Erythroblast (primary cell): ENCODE results near the gene NUDT21.

Experiments used
- GATA1 ChIP-seq: IDR thresholded peaks from 2 replicates; pipeline ENCODE4 v1.6.1; 2011; ENCODE audit warnings: low read depth, mild to moderate bottlenecking, control low read depth, low read length, moderate library complexity
- POLR2A ChIP-seq: IDR thresholded peaks from 2 replicates; pipeline ENCODE4 v1.6.1; 2011; ENCODE audit warnings: mild to moderate bottlenecking, low read length

- TF ChIP-seq POLR2A, result no peak
- no peak for TF ChIP-seq GATA1
These were observed 29.8 kb downstream of the NUDT21 start for GRCh38 chr16:56421313-56421712.
